ENCODE data around the gene CIRBP.
"Not testable (repeated sequence)": the region's sequence is repeated elsewhere in the genome, so short reads cannot be mapped to it uniquely, and the experiment has no call there.

The CIRBP gene

GRCh38 chr19:1294688-1295087 lies 25.6 kb downstream of the CIRBP start:
- DNase-seq: no peak

GRCh38 chr19:1295169-1296012 lies 26.3 kb downstream of the CIRBP start:
- peak; percentile 55 for DNase-seq

GRCh38 chr19:1296078-1296477 lies 26.9 kb downstream of the CIRBP start:
- no peak for DNase-seq

- no peak for DNase-seq
Measured at GRCh38 chr19:1296575-1297271, 27.6 kb downstream of the CIRBP start.

- DNase-seq: no peak
Measured at GRCh38 chr19:1298235-1298634, 29.1 kb downstream of the CIRBP start.

GRCh38 chr19:1299801-1300200 lies 30.7 kb downstream of the CIRBP start:
- no peak for DNase-seq

GRCh38 chr19:1300744-1301490 lies 31.8 kb downstream of the CIRBP start:
- no peak for DNase-seq

- no peak for DNase-seq
Measured at GRCh38 chr19:1302533-1303239, 33.6 kb downstream of the CIRBP start.

GRCh38 chr19:1304197-1304924 lies 35.2 kb downstream of the CIRBP start:
- peak; percentile 76 for DNase-seq

- not testable (repeated sequence) for DNase-seq
Measured at GRCh38 chr19:1305354-1305753, 36.2 kb downstream of the CIRBP start.

- DNase-seq: no peak
Measured at GRCh38 chr19:1307320-1307719, 38.2 kb downstream of the CIRBP start.

GRCh38 chr19:1307755-1308303 lies 38.7 kb downstream of the CIRBP start:
- peak; percentile 26 for DNase-seq

- DNase-seq: no peak
Measured at GRCh38 chr19:1308718-1309117, 39.6 kb downstream of the CIRBP start.

- DNase-seq: no peak
Measured at GRCh38 chr19:1309977-1310852, 41.1 kb downstream of the CIRBP start.

GRCh38 chr19:1310853-1311180 lies 41.7 kb downstream of the CIRBP start:
- DNase-seq: no peak

- peak; percentile 59 for DNase-seq
Measured at GRCh38 chr19:1311543-1312091, 42.5 kb downstream of the CIRBP start.

- peak; percentile 81 for DNase-seq
Measured at GRCh38 chr19:1312767-1313694, 43.9 kb downstream of the CIRBP start.

- peak; percentile 65 for DNase-seq
Measured at GRCh38 chr19:1313695-1314613, 44.8 kb downstream of the CIRBP start.
